DOHH2 (cell line): ENCODE data around the gene GPR78.

ENCODE experiments used
- CTCF ChIP-seq: fragments of 200-600 bp; sonication (generic); IDR thresholded peaks from one replicate; pipeline ENCODE4 v1.5.1; 2014; ENCODE audit warnings: antibody characterized with exemption, mild to moderate bottlenecking, low read depth, low read length; ENCODE audit not compliant: poor library complexity, severe bottlenecking
- EZH2phosphoT487 ChIP-seq: fragments of 200-600 bp; sonication (generic); IDR thresholded peaks from 2 replicates; pipeline ENCODE4 v1.6.1; 2017; ENCODE audit warnings: borderline replicate concordance, mild to moderate bottlenecking, antibody characterized with exemption, low read length, moderate library complexity, mixed read lengths

DNA sequence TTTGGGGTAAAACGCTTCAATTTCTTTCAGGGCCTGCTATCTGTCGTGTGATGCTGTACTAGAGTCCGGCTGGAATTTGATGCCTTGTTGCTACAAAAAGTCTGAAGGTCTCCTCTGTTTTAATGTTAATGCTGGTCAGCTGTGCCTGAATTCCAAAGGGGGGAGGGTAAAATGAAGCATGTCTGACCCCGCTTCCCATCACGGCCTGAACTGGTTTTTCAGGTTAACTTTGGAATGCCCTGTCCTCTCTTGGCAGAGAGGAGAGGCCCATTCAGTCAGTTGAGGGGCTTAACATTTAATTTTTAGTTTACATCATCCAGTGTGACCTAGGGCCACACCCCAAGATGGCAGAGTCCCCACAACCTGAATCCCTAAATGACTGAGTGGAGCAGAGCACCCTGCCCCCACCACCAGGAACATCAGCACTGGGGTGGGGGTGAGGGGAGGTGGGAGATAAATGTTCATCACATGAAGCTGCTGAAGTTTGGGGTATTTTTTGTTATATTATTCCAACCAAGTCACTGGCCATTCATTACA is 47.9 kb upstream of the GPR78 start:
- TF ChIP-seq CTCF (no peak), EZH2phosphoT487 (no peak)
